NB4 (cell line): Measurements from ENCODE around the gene ADM5.

Source experiments
- MAX ChIP-seq: IDR thresholded peaks from 2 replicates; pipeline ENCODE4 v1.6.1; 2011; ENCODE audit warnings: low read depth, low read length
- POLR2A ChIP-seq: IDR thresholded peaks from 2 replicates; pipeline ENCODE4 v1.6.1; 2011; ENCODE audit warnings: mild to moderate bottlenecking; ENCODE audit not compliant: insufficient read length; ENCODE audit errors: extremely low read depth
- TF ChIP-seq, protein P1 (sequence below): IDR thresholded peaks from one replicate; pipeline ENCODE4 v1.5.1; 2012; ENCODE audit warnings: low read depth, low read length

DNA sequence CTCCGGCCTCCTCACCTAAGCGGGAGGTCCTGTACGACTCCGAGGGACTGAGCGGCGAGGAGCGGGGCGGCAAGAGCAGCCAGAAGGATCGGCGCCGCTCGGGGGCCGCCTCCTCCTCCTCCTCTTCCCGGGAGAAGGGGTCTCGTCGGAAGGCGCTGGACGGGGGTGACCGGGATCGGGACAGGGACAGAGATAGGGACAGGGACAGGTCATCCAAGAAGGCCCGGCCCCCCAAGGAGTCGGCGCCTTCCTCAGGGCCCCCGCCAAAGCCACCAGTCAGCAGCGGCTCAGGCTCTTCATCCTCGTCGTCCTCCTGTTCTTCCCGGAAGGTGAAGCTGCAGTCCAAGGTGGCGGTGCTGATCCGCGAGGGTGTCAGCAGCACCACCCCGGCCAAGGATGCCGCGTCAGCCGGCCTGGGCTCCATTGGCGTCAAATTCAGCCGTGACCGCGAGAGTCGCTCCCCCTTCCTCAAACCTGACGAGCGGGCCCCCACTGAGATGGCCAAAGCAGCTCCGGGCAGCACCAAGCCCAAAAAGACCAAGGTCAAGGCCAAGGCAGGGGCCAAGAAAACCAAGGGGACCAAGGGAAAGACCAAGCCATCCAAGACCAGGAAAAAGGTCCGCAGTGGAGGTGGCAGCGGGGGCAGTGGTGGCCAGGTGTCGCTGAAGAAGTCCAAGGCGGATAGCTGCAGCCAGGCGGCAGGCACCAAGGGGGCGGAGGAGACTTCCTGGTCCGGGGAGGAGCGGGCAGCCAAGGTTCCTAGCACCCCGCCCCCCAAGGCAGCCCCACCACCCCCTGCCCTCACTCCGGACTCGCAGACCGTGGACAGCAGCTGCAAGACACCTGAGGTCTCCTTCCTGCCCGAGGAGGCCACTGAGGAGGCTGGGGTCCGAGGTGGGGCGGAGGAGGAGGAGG lies 36.6 kb upstream of the ADM5 start:
- no peak for TF ChIP-seq MAX
- no peak for TF ChIP-seq POLR2A
- TF ChIP-seq, protein P1, sequence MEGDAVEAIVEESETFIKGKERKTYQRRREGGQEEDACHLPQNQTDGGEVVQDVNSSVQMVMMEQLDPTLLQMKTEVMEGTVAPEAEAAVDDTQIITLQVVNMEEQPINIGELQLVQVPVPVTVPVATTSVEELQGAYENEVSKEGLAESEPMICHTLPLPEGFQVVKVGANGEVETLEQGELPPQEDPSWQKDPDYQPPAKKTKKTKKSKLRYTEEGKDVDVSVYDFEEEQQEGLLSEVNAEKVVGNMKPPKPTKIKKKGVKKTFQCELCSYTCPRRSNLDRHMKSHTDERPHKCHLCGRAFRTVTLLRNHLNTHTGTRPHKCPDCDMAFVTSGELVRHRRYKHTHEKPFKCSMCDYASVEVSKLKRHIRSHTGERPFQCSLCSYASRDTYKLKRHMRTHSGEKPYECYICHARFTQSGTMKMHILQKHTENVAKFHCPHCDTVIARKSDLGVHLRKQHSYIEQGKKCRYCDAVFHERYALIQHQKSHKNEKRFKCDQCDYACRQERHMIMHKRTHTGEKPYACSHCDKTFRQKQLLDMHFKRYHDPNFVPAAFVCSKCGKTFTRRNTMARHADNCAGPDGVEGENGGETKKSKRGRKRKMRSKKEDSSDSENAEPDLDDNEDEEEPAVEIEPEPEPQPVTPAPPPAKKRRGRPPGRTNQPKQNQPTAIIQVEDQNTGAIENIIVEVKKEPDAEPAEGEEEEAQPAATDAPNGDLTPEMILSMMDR, result no peak
